NCI-H2081 (cell line): Measurements from ENCODE around the gene ZNF608.
A peak's percentile ranks its signal among the peaks of the same experiment; 100 is the strongest.

Experiments used
- DNase-seq, 2 experiments: peaks; one replicate each; lab custom pipeline; 2025; lab: John Stamatoyannopoulos, UW

ZNF608 gene, protein sequence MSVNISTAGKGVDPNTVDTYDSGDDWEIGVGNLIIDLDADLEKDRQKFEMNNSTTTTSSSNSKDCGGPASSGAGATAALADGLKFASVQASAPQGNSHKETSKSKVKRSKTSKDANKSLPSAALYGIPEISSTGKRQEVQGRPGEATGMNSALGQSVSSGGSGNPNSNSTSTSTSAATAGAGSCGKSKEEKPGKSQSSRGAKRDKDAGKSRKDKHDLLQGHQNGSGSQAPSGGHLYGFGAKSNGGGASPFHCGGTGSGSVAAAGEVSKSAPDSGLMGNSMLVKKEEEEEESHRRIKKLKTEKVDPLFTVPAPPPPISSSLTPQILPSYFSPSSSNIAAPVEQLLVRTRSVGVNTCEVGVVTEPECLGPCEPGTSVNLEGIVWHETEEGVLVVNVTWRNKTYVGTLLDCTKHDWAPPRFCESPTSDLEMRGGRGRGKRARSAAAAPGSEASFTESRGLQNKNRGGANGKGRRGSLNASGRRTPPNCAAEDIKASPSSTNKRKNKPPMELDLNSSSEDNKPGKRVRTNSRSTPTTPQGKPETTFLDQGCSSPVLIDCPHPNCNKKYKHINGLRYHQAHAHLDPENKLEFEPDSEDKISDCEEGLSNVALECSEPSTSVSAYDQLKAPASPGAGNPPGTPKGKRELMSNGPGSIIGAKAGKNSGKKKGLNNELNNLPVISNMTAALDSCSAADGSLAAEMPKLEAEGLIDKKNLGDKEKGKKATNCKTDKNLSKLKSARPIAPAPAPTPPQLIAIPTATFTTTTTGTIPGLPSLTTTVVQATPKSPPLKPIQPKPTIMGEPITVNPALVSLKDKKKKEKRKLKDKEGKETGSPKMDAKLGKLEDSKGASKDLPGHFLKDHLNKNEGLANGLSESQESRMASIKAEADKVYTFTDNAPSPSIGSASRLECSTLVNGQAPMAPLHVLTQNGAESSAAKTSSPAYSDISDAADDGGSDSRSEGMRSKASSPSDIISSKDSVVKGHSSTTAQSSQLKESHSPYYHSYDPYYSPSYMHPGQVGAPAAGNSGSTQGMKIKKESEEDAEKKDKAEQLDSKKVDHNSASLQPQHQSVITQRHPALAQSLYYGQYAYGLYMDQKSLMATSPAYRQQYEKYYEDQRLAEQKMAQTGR (N-terminal part only)

DNA sequence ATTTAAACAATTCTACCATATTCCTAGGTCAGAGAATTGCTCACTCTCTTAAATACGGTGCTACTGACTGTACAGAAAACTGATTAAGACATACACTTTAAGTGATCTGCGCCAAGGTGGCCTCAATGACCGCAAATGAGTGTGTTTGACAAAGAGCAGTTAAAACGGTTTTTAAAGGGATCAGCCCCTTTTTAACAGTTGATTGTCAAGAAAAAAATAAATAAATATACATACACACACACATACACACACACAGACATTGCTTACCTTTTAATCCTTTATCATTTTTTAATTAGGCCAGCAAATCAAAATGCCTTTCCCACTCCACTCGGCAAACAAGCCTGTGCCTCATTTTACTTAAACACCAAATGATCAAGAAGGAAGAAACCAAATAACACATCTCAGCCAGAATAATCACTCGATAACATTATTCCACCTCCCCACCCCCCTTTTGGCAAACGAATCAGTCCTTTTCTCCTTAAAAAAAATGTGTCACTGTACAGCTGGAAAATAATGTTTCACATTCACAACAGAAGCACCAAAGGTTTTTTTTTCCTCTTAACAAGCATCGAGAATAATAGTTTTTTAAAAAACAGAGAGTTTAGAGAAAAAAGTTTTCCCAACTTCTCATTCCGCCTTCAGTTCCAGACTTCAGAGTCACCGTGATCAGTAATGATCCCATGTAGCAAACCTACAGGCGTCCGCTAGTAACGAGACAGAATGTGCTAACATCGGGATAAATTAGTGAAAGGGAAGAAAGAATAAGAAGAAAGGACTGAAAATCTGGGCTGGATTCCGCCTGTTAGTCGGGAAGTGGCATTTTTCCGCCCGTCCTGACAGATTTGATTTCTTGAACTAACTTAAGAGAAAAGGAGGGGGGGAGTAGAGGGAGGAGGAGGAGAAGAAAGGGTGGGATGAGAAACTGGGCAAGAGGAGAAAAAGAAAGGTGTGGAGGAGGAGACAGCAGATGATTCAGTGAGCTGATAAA, at the start of gene ZNF608:
TSS of gene ZNF608 (minus strand) at position 712 of the 988 bp plus-strand sequence. CDS start 1,650 bp downstream, outside the sequence.
- peak; percentile 39 to 52 for DNase-seq

DNA sequence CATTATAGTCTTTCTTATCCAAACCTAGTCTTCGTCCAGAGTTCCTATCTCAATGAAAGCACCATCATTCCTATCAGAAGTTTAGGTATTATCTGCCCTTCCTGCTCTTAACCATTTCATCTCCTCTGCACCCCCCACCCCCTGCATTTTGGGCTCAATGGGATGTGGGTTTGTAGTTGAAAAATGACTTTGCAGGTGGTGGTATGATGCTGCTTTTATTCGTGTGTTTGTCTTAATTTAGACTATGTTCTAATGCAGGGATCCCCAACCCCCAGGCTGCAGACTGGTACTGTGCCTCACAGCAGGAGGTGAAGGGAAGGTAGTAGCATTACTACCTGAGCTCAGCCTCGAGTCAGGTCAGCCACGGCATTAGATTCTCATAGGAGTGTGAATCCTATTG, 49.4 kb upstream of the ZNF608 start:
- no peak for DNase-seq

DNA sequence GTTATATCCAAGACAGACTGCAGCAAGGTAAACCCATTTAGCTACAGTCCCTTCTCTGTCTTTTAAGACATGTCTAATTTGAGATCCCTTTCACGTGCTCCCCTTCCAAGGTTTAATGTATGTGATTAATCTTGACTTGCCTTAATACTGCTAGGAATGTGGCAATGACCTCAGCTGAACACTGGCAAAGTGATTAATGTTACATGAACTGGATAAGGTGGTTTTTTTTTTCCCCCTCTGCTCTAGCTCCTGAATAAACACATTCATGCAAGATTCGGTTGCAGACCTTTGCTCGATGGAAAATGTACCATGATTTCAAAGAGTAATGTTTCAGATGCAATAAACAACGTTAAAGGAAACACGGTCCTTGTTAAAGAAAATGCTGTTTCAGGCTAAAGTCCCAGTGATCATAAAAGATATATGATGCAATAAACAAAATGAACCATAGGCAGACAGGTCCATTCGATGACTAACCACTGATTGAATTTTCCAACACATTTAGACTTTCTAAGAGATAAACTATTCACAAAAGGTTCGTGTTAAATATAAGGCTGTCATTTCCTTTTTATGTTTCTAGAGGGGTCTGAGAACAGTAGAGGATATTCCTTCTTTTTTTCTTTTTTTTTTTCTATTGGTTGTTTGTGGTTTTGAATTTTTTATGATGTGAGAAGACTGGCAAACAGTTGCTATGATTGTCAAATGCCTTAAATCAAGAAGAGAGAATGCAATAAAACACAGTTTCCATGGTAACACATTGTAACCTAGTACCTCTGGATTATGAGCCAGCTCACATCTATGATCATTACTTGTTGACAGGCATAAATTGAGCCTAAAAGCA, 44.7 kb upstream of the ZNF608 start:
- peak; percentile 20 to 69 for DNase-seq

DNA sequence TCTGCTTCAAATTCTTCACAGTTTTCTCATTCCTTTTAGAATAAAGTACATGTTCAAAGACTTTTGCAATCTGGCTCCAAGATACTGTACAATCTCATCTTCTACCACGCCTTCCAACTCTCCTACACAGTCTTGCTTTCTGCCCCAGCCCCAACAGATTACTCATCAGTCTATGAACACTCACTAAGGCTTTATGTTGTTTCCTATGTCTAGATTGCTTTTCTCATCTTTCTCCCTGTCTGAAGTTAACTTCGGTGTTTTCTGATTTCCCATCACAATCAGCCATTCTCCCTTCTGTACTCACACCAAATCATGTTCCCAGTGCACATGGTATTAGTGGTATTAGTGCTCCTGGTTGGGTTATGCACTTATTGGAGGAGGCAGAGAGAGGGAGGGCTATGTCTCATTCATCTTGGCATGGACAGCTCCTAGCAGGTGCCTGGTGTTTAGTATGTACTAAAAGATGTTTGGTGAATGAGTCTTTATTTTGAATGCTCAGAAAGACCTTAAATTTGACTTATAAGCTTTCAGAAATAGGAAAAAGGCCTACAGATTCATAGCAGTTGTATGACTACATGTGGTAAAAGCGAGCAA, 44.0 kb upstream of the ZNF608 start:
- no peak for DNase-seq

DNA sequence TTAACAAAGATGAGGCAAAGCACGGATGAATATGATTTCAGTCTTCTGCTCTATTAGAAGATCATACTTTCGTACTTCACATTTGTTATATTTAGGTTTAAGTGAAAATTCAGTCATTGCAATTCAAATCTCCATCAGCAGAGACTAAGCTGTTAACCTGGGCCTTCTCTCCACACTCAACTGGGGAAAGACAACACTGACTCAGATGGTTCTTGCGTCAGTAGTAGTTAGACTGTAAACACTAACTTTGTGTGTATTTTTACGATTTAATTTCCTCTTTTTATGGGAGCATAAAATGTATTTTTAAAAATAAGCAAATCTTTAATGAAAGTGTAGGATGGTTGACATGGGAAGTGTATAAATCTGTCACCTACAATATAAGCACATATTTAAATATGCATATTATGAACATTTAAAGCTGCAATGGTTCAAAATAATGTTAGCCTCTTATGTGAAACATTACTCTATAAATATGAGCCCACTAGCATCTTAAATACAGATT, 42.7 kb upstream of the ZNF608 start:
- DNase-seq = no peak

DNA sequence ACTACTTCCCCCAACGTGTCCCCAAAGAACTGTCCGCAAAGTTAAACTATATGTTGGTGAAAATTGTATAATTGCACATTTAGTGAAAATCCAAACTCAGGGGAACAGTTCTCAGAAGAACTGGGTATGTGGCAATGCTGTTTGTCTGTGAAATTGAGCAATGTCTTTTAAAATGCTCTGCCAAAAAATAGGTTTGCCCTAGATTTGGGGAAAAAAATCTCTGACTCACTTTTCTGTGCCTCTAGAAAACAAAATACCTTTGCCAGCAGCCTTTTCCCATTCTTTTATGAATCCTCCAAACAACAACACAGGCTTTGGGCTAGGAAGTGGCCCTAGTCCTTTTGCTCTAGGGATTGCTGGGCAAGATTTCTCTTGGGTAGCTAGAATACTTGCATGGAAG, 37.4 kb upstream of the ZNF608 start:
- no peak for DNase-seq

DNA sequence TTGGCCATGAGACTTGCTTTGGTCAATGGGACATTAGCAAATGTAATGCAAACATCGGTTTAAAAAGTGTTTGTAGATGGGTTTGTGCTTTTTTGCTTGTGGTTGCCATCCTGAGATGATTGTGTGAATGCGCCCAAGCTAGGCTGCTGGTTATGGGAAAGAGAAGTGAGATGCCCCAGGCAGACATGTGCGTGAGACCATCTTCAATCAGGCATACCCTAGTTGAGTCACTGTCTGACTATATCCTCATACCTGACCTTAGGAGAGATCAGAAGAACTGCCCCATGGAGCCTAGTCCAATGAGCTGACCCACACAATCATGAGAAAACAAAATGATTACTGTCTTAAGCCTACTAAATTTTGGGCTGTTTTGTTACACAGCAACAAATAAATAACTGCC, 36.8 kb upstream of the ZNF608 start:
- DNase-seq = no peak

DNA sequence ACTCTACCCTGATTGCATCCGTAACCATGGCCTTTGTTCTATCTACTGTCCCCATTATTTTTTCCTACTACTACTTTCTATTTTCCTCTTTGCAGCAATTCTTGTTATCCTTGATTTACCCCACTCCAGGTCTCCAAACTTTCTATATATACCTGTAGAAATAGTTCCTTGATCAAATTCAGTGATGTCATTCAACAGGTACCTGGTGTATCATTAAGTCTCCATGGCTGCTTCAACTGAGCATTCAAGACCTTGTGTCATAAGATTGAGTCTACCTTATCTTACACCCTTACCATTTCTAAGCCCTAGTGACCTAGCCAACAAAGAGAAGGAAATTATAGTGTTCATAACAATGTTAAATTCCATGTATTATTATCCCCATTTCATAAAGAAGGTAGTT, 35.8 kb upstream of the ZNF608 start:
- DNase-seq = no peak

DNA sequence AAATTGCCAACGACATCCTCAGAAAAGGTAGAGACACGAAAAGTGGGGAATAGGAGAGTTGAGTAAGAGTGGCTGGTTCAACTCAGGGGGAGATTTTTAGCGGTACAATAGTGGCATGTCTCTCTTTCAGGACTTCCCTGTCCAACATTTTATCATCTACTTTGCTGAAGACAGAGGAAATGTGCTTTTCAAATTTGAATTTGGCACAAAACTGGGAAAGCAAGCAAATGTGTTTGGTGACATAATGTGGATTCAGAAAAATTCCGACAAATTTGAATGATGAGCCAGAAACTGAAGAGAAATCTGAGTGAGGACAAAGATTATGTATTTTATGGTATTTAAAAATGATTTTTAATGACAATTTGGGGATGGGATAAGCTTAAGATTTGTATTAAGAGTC, 33.6 kb upstream of the ZNF608 start:
- no peak for DNase-seq

DNA sequence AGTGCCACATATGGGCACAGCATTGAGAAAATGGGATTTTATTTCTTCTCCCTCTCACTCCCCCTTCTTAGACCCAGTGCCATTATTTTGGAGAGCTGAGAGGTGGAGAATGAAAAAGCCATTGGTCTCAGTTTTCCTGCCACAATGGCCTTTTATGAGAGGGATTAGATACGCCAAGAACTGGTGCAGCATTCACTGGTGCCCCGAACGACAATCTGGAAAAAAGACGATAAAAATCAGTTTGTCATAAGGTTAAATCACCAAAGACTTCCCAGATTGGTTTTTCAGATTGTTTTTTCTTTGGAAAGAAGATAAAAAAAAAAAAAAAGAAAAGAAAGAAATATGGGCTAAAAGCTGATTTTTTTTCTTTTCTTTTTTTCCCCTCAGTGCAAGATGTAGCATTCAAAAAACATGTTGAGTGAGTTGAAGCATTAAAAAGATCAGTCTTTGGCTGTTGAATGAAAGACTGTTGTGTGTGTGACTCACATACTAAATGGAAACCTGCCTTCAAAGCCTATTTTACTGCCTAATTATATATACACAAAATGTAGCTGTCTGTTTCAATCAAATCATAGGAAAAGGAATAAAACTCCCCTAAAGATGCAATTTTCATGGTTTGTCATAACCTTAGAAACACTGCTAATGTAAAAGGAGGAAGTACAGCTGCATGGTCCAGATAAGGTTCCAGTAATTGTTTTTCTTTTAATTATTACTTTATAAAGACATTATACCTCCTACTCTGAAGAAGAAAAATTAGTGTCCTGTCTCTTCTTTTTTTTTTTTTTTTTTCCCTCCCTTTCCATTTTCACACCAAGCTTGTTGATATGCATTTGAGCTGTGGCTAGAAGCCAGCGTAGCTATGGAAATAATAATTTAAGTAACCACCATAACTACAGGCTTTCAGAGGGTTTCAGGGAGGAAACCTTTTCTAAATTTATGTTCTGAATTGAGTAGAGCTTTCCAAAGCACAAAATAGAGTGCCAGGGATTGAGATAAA, 27.2 kb upstream of the ZNF608 start:
- DNase-seq = peak; percentile 90 to 96

DNA sequence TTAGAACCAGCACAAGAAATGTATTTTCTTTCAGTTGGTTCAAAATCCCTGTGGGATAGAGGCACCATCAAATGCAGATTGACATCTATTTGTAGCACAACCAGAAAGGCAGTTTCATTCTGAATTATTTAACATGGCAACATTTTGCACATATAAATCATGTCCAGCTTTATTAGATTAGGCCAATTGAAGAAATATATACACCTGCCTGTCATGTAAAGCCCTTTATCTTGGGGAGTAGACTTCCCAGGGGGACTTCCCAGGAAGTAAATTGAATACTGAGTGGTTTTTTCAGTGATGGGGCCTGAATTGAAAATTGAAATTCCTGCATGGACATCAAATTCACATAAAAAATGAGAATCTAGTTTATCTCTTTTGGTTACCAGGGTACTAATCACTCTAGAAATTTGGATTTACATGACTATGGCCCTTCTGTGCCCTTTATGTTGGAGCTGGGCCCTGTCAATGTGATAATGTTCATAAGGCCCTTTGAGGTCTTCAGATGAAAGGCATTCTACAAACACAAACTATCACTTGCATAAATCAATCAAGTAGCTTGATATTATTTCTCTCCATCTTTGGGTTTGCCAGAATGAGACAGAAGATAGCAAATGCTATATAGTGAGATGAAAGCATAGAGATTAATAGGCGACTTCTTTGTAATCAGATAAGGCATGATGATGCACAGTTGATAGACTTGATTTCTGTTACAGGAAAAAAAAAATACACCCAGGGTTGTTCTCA, 26.2 kb upstream of the ZNF608 start:
- no peak for DNase-seq

DNA sequence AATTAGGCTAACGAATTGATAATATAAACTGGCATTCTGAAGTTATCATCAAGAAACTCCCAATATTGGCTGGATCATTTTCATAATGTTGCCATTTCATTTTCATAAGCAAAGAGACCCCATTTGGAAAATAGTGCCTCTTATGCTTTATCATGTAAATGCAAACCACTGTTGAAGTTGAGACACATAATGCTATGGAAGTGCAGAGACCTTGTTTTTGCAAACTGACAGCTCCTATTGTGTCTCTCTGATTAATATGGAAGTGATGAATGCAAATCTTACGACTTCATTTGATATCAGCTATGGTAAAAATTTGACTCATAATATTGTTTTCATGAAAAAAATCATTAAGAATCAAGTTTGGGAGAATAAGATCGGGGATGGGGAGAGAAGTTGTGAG, 25.3 kb upstream of the ZNF608 start:
- DNase-seq = no peak

DNA sequence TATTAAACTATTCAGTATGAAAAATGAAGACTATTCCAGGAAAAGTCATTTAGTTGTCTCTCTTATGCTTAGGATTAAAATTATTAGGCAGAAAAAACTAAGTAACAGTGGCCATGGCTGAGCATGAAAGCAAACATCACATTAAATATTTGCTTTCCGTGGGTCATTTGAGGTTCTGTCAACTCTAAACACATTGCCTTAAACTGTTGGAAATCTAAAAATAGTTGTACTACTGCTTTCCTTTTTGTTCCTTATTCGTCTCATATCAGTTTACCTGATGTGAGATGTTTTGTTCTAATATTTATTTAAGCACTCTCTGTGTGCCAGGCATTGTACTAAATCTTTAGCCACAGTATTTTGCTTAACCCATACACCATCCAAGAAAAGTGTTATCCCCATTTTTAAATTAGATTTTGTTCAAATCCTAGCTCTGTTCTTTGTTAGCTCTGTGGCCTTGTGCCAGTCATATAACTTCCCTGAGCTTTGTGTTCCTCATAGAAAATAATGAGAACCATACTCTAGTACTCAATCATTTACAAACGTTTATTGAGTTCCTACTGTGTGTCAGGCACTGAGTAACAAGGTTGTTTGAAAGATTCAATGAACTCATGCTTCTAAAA, 18.7 kb upstream of the ZNF608 start:
- peak; percentile 71 to 81 for DNase-seq

DNA sequence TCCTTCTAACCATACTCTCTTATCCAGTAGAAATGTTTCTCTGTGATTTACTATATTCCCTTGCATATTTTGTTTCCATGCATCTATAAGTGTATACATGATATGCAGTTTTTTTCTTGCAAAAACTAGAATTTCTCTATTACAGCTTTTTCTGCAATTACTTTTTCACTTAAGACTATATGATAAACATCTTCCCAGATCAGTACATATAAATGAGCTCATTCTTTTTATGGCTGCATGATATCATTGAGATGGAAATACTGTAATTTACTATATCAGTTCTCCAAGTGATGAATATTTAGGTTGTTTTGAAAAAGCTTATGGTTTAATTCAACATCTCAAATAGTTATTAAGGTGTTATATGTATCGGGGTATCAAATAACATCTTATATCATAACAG, 18.1 kb upstream of the ZNF608 start:
- no peak for DNase-seq

DNA sequence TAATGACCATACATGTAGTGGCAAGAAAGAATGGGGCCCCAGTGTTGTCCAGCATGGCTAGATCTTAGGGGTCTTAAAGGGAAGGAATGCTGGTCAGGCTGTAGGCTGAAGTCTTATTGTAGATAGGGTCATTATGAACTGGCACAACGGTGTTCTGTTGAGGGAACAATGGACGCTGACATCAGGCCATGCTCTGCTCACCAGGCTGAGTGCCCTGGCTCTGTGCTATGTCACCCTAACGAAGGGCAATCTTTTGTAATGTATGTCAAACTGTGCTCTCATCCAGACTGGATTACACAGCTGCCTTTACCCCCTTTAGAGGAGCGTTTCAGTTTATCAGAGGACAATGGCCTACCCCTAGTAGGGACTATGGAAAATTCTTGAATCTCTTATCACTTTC, 14.6 kb upstream of the ZNF608 start:
- peak in 1 of 2 experiments; percentile 20 for DNase-seq

DNA sequence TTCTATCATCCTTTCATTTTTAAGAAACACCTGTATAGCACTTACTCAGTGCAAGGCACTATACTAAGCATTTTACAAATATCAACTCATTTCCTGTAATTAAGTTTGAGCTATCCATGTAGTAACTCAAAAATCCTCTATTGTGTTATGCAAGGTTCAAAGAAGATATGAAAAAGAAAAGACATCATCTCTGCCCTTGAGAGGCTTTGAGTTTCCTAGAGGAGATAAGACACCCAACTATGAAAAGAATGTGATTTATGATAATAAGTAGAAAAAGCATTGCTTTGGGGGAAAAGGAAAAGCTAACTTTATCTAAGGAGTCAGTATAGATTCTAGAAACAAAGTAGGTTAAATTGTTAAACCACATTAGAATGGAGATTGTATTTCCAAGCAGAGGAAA, 14.2 kb upstream of the ZNF608 start:
- no peak for DNase-seq

DNA sequence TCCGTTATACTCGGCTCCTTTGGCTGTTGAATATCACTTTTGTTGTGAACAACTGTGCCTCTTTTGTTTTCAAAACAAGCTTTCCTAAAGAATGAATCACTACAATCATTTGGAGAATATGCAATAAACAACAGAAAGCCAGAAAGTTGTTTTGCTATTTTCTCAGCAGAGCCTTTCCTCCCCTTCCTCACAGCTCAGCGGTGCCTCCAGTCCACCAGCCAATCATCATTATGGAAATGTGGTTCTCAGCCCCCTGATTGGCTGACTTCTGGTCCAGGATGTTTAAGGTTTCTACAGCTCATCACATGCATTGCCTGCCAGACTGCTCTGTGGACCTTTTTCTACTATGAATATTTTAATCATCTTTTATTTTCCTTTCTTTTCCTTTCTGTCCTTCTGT, 9.1 kb upstream of the ZNF608 start:
- DNase-seq = peak in 1 of 2 experiments; percentile 52
